Endothelial cell (in vitro differentiated cells): Measurements from ENCODE around the gene LUC7L. TPM values are rescaled to one million over a fixed set of nuclear protein-coding genes. Genes with fewer than 3 reads are reported as not detected.
"Not testable (repeated sequence)": the region's sequence is repeated elsewhere in the genome, so short reads cannot be mapped to it uniquely, and the experiment has no call there.

Experiments used
- DNase-seq: peaks from one replicate; pipeline ENCODE4 v3.0.0; 2021; ENCODE audit warnings: low spot score
- H3K27ac Mint-ChIP-seq: one replicate; pipeline ENCODE4 v1.8.0; 2021; ENCODE audit warnings: mixed read lengths, inconsistent platforms; ENCODE audit not compliant: unreplicated experiment
- H3K27me3 Mint-ChIP-seq: one replicate; pipeline ENCODE4 v1.8.0; 2021; ENCODE audit warnings: mild to moderate bottlenecking, moderate library complexity, mixed read lengths, inconsistent platforms; ENCODE audit not compliant: unreplicated experiment
- H3K36me3 Mint-ChIP-seq: one replicate; pipeline ENCODE4 v1.8.0; 2021; ENCODE audit warnings: mild to moderate bottlenecking, low read depth, mixed read lengths, inconsistent platforms; ENCODE audit not compliant: unreplicated experiment
- H3K4me1 Mint-ChIP-seq: one replicate; pipeline ENCODE4 v1.8.0; 2021; ENCODE audit warnings: mild to moderate bottlenecking, mixed read lengths, inconsistent platforms; ENCODE audit not compliant: unreplicated experiment
- H3K4me3 Mint-ChIP-seq: one replicate; pipeline ENCODE4 v1.8.0; 2021; ENCODE audit warnings: mild to moderate bottlenecking, mixed read lengths, inconsistent platforms; ENCODE audit not compliant: unreplicated experiment
- H3K9me3 Mint-ChIP-seq: one replicate; pipeline ENCODE4 v1.8.0; 2021; ENCODE audit warnings: mixed read lengths, inconsistent platforms; ENCODE audit not compliant: unreplicated experiment
- total RNA-seq: library from RNA; stranded (reverse); fragmentation: NEBNext Ultra II Directional; extraction: Animal tissue kit (Norgen Biotek cat#: 25700); gene quantifications from one replicate; pipeline ENCODE4 v1.2.1, GENCODE V29; 2021; ENCODE audit not compliant: unreplicated experiment
- TF ChIP-seq, protein P1 (sequence below): fragments of 200-600 bp; sonication (generic); IDR thresholded peaks from one replicate; pipeline ENCODE4 v1.5.0; 2021; ENCODE audit warnings: antibody characterized with exemption; ENCODE audit not compliant: unreplicated experiment

The LUC7L gene
- total RNA-seq, 1 donor from 2014 or later: 92.2 TPM

DNA sequence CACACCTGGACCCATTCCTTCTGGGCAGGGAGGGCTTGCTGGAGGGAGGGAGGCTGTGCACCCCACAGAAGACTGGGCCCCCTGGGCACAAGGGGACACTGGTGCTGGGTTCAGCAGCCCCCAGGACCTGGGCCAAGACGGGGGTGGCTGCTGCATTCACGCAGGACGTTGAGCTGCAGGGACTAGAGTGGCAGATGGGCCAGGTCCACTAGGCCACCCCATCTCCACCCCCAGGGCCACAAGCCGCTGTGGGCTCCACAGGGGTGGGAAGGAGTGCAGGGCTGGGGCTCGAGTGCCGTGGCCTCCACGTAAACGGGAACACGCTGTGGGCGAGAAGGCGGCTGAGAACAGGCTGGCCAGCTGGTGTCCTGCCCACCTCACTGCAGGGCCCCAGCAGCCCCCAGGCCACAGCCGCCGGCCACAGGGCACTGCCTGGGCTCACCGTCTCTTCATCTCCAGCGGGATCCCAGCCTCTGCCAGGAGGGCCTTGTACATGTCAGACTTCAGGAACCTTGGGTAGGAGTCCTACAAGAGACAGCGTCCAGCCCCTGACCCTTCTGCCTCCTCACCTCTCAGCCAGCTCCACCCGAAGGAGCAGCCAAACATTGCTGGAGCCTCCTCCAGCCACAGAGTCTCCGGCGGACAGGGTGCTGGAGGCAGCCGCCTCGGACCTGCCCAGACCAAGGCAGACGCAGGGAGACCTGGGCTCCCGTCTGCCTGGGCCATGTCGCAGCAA lies 40.0 kb upstream of the LUC7L start:
- no peaks in the 10 kb centered on the region for H3K4me1 Mint-ChIP-seq
- H3K36me3 Mint-ChIP-seq: peaks cover 8% of the 10 kb centered on the region
- H3K9me3 Mint-ChIP-seq: no peaks in the 10 kb centered on the region
- peaks cover 11% of the 10 kb centered on the region for H3K27me3 Mint-ChIP-seq
- no peak for DNase-seq
- TF ChIP-seq, protein P1, sequence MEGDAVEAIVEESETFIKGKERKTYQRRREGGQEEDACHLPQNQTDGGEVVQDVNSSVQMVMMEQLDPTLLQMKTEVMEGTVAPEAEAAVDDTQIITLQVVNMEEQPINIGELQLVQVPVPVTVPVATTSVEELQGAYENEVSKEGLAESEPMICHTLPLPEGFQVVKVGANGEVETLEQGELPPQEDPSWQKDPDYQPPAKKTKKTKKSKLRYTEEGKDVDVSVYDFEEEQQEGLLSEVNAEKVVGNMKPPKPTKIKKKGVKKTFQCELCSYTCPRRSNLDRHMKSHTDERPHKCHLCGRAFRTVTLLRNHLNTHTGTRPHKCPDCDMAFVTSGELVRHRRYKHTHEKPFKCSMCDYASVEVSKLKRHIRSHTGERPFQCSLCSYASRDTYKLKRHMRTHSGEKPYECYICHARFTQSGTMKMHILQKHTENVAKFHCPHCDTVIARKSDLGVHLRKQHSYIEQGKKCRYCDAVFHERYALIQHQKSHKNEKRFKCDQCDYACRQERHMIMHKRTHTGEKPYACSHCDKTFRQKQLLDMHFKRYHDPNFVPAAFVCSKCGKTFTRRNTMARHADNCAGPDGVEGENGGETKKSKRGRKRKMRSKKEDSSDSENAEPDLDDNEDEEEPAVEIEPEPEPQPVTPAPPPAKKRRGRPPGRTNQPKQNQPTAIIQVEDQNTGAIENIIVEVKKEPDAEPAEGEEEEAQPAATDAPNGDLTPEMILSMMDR: no peak
- H3K27ac Mint-ChIP-seq: no peak overlapping the region
- H3K4me3 Mint-ChIP-seq: no peak overlapping the region

DNA sequence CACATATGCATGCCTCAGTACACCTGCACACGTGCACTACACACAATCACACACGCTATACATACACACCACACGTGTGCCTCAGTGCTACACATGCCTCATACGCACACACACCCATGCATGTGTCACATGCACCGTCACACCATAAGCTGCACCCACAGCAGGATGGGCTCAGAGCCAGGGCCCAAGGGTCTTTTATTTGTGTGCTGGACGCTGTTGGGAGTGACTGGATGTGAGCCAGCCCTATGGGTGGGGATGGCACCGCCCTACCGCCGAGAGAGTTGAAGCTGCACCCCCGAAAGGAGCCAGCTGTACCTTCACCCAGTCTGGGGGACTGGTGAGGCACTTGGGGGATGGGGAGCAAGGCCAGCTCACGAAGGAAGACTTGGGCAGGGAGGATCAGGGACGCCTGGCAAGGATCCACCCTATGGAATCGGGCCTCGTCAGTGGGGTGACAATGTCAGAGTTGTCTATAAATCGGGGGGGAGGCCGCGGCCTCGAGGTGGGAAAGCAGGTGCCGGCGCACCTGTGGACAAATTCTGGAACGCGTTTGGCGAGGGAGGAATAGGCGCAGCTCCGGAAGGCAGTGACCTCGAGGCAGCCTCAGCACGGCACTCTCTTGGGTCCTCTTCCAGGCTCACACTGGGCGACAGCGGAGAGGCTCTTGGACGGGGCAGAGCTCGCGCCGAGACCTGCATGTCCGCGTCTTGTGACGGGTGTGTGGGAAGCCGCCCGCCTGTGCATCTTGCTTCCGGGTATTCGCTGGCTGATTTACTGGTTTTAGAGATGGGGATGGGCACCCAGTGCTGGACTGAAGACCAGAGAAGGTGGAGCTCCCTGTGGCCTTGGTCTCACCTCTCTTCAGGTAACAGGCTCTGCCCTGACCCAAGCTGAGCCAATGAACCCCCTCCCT lies 39.1 kb upstream of the LUC7L start:
- Mint-ChIP-seq H3K9me3 (no peaks in the 10 kb centered on the region), H3K4me1 (no peaks in the 10 kb centered on the region), H3K36me3 (peaks cover 8% of the 10 kb centered on the region), H3K4me3 (no peak overlapping the region), H3K27me3 (peaks cover 11% of the 10 kb centered on the region), H3K27ac (no peak overlapping the region)
- DNase-seq: no peak
- TF ChIP-seq, protein P1: no peak

DNA sequence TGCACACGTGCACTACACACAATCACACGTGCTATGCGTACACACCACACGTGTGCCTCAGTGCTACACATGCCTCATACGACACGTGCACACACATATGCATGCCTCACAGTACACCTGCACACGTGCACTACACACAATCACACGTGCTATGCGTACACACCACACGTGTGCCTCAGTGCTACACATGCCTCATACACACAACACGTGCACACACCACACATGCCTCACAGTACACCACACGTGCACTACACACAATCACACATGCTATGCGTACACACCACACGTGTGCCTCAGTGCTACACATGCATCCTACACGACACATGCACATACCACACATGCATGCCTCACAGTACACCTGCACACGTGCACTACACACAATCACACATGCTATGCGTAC lies 38.3 kb upstream of the LUC7L start:
- H3K27ac Mint-ChIP-seq, H3K36me3 Mint-ChIP-seq, DNase-seq, H3K4me3 Mint-ChIP-seq, H3K4me1 Mint-ChIP-seq, H3K9me3 Mint-ChIP-seq: not testable (repeated sequence)
- peaks cover 11% of the 10 kb centered on the region for H3K27me3 Mint-ChIP-seq

DNA sequence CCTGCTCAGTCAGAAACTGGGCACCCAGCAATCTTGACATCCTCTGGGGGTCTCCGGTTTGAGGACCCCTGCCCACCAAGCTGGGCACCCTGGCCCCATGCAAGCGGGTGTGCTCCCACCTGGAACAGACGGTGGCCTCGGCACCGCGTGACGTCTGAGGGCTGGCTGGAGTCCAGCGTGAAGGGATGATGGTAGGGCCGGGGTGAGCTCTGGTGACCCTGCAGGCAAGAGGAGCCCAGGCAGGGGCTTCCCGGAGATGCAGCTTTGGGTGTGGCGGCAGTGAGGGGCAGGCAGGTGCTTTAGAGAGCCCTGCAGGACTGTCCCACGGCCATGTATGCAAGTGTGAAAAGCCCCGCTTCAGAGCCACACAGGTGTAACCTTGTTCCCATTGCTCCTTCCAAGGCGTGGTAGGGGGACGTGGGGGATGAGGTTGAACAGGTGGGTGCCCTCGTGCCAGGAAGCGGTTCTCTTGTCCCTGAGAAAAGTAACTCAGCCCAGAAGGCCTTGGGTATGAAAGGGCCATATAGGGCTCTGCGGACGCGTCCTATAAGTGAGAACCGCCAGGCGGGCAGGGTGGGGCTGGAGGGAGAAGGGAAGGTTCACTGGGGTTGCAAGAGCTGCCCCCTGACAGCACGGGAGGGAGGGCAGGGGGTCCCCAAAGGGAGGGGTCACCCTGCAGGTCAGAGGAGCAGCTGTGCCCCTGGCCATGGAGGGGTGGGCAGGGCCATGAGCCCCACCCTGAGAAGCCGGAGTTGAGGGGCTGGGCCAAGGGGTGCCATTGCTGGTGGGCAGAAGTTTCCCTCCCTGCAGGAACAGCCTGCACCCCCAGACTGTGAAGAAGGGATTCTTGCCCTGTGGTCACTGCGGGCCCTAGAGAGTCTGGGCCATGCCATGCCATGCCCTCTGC lies 37.3 kb upstream of the LUC7L start:
- peaks cover 11% of the 10 kb centered on the region for H3K36me3 Mint-ChIP-seq
- peaks cover 6% of the 10 kb centered on the region for H3K27me3 Mint-ChIP-seq
- TF ChIP-seq, protein P1: no peak
- H3K9me3 Mint-ChIP-seq: no peaks in the 10 kb centered on the region
- DNase-seq: no peak
- H3K27ac Mint-ChIP-seq: no peak overlapping the region
- no peaks in the 10 kb centered on the region for H3K4me1 Mint-ChIP-seq
- no peak overlapping the region for H3K4me3 Mint-ChIP-seq

DNA sequence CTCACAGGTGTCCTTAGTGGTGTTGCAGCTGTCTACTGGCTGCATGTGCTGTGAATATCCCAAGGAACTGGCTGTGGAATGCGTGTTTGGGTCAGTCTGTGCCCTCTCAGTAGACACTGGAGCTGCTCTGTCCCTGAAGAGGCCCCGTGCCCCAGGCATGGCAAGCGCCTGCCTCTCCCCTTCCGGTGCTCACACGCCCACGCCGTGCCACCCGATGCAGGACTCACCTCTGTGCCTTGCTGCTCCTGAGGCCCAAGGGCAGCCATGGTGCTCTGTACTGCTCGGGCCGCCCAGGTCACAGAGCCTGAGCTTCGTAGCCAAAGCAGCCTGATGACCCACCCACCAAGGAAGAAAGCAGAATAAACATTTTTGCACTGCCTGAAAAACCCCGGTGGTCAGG lies 36.5 kb upstream of the LUC7L start:
- no peak for DNase-seq
- Mint-ChIP-seq H3K27ac (no peak overlapping the region), H3K36me3 (peaks cover 16% of the 10 kb centered on the region), H3K9me3 (no peaks in the 10 kb centered on the region), H3K4me3 (no peak overlapping the region), H3K4me1 (no peaks in the 10 kb centered on the region), H3K27me3 (peaks cover 6% of the 10 kb centered on the region)
- TF ChIP-seq, protein P1: no peak
